DND-41 (cell line): ENCODE measurements around the gene GNPDA2.

Experiments used
- EZH2 ChIP-seq: IDR thresholded peaks from 3 replicates; pipeline ENCODE4 v1.6.1; 2012; ENCODE audit warnings: borderline replicate concordance, low read depth, mild to moderate bottlenecking, moderate library complexity, low read length, inconsistent platforms; ENCODE audit not compliant: severe bottlenecking
- TF ChIP-seq, protein P1 (sequence below): IDR thresholded peaks from 2 replicates; pipeline ENCODE4 v1.5.1; 2012; ENCODE audit warnings: borderline replicate concordance, low read length, moderate library complexity, mild to moderate bottlenecking; ENCODE audit not compliant: poor library complexity, severe bottlenecking; ENCODE audit errors: extremely low read depth

- TF ChIP-seq, protein P1, sequence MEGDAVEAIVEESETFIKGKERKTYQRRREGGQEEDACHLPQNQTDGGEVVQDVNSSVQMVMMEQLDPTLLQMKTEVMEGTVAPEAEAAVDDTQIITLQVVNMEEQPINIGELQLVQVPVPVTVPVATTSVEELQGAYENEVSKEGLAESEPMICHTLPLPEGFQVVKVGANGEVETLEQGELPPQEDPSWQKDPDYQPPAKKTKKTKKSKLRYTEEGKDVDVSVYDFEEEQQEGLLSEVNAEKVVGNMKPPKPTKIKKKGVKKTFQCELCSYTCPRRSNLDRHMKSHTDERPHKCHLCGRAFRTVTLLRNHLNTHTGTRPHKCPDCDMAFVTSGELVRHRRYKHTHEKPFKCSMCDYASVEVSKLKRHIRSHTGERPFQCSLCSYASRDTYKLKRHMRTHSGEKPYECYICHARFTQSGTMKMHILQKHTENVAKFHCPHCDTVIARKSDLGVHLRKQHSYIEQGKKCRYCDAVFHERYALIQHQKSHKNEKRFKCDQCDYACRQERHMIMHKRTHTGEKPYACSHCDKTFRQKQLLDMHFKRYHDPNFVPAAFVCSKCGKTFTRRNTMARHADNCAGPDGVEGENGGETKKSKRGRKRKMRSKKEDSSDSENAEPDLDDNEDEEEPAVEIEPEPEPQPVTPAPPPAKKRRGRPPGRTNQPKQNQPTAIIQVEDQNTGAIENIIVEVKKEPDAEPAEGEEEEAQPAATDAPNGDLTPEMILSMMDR, result no peak
- no peak for TF ChIP-seq EZH2
Measured at GRCh38 chr4:44771789-44772188, 45.4 kb upstream of the GNPDA2 start.
